ENCODE data around the gene LGALS7. TPM values are rescaled to one million over a fixed set of nuclear protein-coding genes. Genes with fewer than 3 reads are reported as not detected.

Gene LGALS7
- total and polyA plus RNA-seq, 2 of the 8 experiments (the other 6 are each of a cell fraction or from before 2014, with no cell fraction given) = 0.32 TPM; not detected in 1

GRCh38 chr19:38723606-38723965 lies 49.7 kb downstream of the LGALS7 start:
- H3K79me1 ChIP-seq (ENCODE audit: low read depth, low read length) = peaks cover 4% of the 10 kb centered on the region; the same call in 1 of the 2 replicates

More at GRCh38 chr19:38723606-38723965, 49.7 kb downstream of the LGALS7 start:
- no peak overlapping the region for H3K56ac ChIP-seq (replicated peaks; ENCODE audit: insufficient read length, low read depth, low read length)
- H3K9me3 ChIP-seq (ENCODE audit: insufficient read depth in 2 of 2, low read depth in 1 of 2, low read length in 1 of 2) = no peaks in the 10 kb centered on the region
- H2BK15ac ChIP-seq (ENCODE audit: low read length) = no peak overlapping the region
- no peak overlapping the region for H2AFZ ChIP-seq (ENCODE audit: low read length)
- H3K4me3 ChIP-seq (ENCODE audit: extremely low read depth in 1 of 4, insufficient read depth in 2 of 4, low read depth in 3 of 4, low read length in 4 of 4) = no peak overlapping the region
- H3K23me2 ChIP-seq (ENCODE audit: low read depth, low read length) = no peaks in the 10 kb centered on the region; the same call in 1 of the 2 replicates
- 96% methylated on average over 9 of the region's 11 CpGs; no CpG with 5 or more reads in 1 of the 2 experiments for WGBS, 2 experiments (ENCODE audit: extremely low coverage in 1 of 2, insufficient coverage in 1 of 2, insufficient read length in 1 of 2, insufficient replicate concordance in 2 of 2, low coverage in 1 of 2, low lambda C conversion rate in 2 of 2, missing lambda C conversion rate in 1 of 2)
- DNase-seq (ENCODE audit: low read depth in 1 of 2, low spot score in 2 of 2) = no peak
- H3K4me1 ChIP-seq (replicated peaks in 1 of 4; ENCODE audit: control insufficient read depth in 3 of 4, insufficient read depth in 4 of 4, low read length in 3 of 4) = no peaks in the 10 kb centered on the region
- no peak overlapping the region for H4K5ac ChIP-seq (ENCODE audit: insufficient read length, low read depth, low read length)
- no peaks in the 10 kb centered on the region for H3K27me3 ChIP-seq (replicated peaks in 1 of 4; ENCODE audit: control insufficient read depth in 3 of 4, extremely low read depth in 1 of 4, insufficient read depth in 3 of 4, low read length in 3 of 4)
- no peak overlapping the region for H4K91ac ChIP-seq (replicated peaks; ENCODE audit: insufficient read length, low read length)
- H2BK120ac ChIP-seq (replicated peaks; ENCODE audit: low read depth, low read length) = no peak overlapping the region
- no peak for FAIRE-seq
- H3K36me3 ChIP-seq (ENCODE audit: control insufficient read depth in 2 of 4, insufficient read depth in 4 of 4, low read length in 3 of 4) = peaks cover 30 to 82% (median 66%) of the 10 kb centered on the region in 4 experiments; a peak in 7 of 8 replicates
- no peak overlapping the region for H3K4ac ChIP-seq (replicated peaks; ENCODE audit: insufficient read length, low read depth, low read length)
- no peak overlapping the region for H3K18ac ChIP-seq (ENCODE audit: extremely low read depth, low read length)
- ChIA-PET CTCF (ENCODE audit: partially characterized antibody) (interaction anchor here (0.7 to 3.3 kb wide), 14 partner anchors 10 to 339 kb away, joined by 3 to 11 read pairs (median 4); no protein-coding TSS in a partner anchor), POLR2A (ENCODE audit: partially characterized antibody) (interaction anchor here (1.1 to 2.2 kb wide), 9 partner anchors 9 to 196 kb away, joined by 3 to 8 read pairs (median 4); partner anchors contain the start of genes ACTN4 and ECH1)
- no peak overlapping the region for H2AK5ac ChIP-seq (ENCODE audit: low read depth, low read length)
- H2BK20ac ChIP-seq (ENCODE audit: low read length) = no peak overlapping the region
- no peak overlapping the region for H3K23ac ChIP-seq (ENCODE audit: insufficient read length)
- H4K8ac ChIP-seq (ENCODE audit: extremely low read depth, insufficient read depth, low read length) = no peak overlapping the region
- H4K20me1 ChIP-seq (replicated peaks in 1 of 2; ENCODE audit: control insufficient read depth in 1 of 2, insufficient read depth in 2 of 2, low read length in 2 of 2) = peaks cover 5 to 20% of the 10 kb centered on the region in 2 experiments
- H2BK12ac ChIP-seq (ENCODE audit: low read depth, low read length) = no peak overlapping the region
- TF ChIP-seq TEAD4 (IDR thresholded peaks at IDR 0.05; ENCODE audit: low read depth, low read length) = no peak
- no peak for TF ChIP-seq YY1 (IDR thresholded peaks at IDR 0.05; ENCODE audit: low read depth, low read length)
- no peak for TF ChIP-seq PHF8 (conservative IDR thresholded peaks at IDR 0.05; ENCODE audit: low read depth, low read length)
- TF ChIP-seq RFX5 (IDR thresholded peaks at IDR 0.05; ENCODE audit: borderline replicate concordance, low read depth, low read length) = no peak
- no peak for TF ChIP-seq CTCF (IDR thresholded peaks at IDR 0.05; ENCODE audit: control extremely low read depth in 1 of 3, insufficient read depth in 1 of 3, low read depth in 1 of 3, low read length in 3 of 3)
- no peak overlapping the region for H3K4me2 ChIP-seq (ENCODE audit: insufficient read depth in 1 of 2, low read depth in 2 of 2, low read length in 2 of 2)
- no peak overlapping the region for H2BK5ac ChIP-seq (ENCODE audit: low read depth, low read length)
- no peaks in the 10 kb centered on the region for H3K79me2 ChIP-seq (ENCODE audit: control insufficient read depth in 1 of 2, insufficient read depth in 2 of 2, low read length in 2 of 2)
- H3K14ac ChIP-seq (ENCODE audit: insufficient read length) = no peak overlapping the region
- no peak overlapping the region for H3K27ac ChIP-seq (ENCODE audit: low read depth, low read length)
- no peak overlapping the region for H3K9ac ChIP-seq (replicated peaks in 1 of 4; ENCODE audit: extremely low read depth in 1 of 4, low read depth in 3 of 4, low read length in 3 of 4)

All from H1 (cell line).